Astrocyte of the hippocampus (primary cell): ENCODE measurements around the gene SSR4.
A peak's percentile ranks its signal among the peaks of the same experiment; 100 is the strongest.
"Not testable (repeated sequence)": the region's sequence is repeated elsewhere in the genome, so short reads cannot be mapped to it uniquely, and the experiment has no call there.

Experiments
- DNase-seq: peaks from one replicate; pipeline ENCODE4 v3.0.0; 2011; ENCODE audit warnings: low read depth, low spot score

SSR4 gene

GRCh38 chrX:153804100-153804595 lies 9.7 kb downstream of the SSR4 start:
- no peak for DNase-seq

DNA sequence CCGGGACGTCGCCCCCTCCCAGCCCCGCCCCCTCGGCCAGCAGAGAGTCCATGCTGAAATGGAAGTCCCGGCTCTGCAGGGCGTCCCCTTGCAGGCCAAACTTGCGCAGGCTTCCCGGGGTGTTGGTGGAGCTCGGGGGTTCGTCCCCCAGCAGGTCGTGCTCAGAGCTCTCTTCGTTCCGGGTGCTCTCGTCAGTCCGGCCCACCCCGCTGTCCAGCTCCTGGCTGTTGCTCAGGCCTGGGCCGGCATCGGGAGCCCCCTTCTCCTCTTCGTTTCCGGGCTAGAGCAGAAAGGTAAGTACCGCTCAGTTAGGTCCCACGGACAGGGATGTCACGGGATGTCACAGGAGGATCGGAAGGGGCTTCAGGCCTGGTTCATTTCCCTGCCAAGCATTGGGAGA lies 10.2 kb downstream of the SSR4 start:
- DNase-seq = no peak

DNA sequence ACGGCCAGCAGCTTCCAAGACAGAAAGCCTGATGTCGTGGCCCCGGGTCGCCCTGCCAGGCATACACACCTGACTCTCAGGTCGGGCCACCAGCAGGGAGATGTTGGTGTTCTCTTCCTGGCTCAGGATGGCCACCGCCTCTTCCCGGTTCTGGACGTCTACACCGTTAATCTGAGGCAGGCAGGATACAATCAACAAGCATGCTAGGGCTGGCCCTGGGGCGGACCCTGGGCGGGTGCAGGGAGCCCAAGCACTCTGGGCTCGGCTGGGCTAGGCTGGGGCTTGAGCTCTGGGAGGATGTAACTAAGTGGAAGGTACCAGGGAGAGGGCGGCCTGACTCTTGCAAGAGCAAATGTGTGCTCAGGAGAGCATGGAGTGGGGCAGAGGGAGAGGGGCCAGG lies 11.0 kb downstream of the SSR4 start:
- no peak for DNase-seq

DNA sequence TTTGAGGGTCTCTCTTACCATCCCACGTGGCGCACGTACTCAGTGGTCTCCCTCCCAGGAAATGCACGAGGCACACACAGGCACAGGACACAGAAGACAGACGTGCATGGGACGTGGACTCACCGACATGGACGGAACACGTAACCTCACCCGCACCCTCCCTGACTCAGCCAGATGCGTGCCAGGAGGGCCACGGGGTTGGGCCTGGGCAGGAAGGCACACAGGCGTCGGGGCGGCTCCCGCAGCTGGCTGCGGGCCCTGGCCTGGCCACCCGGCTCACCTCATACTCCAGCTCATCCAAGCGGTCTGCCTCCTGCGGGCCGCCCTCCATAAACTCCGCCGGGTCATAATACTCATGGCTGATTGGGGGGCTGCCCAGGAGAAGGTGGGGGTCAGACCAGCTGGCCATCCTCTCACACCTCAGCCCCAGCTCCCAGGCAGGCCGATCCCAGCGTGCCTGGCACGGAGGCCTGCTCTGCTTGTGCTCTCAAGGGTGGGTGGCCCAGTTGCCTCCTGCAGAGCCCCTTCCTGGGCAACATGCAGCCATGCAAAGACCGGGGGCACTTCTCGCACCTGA lies 12.6 kb downstream of the SSR4 start:
- DNase-seq = no peak

DNA sequence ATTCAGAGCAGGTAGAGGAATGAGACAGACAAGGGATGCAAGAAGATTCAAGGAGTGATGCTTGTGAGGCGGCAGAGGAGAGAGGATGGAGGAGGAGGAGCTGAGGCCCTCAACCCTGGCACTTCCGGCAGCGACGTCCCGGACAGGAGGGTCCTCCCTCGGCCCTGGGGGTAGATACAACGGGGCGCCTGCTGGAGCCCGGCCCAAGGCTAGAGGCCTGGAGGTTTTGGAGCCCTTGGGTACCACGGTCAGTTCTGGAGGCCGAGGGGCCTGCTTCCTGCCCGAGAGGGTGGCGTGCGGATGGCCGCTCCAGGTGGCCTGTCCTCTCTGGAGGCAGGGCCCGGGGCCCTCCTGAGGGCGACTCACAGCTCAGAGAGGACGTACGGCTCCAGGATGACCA lies 13.5 kb downstream of the SSR4 start:
- DNase-seq = no peak

GRCh38 chrX:153812220-153812619 lies 17.8 kb downstream of the SSR4 start:
- DNase-seq = no peak

DNA sequence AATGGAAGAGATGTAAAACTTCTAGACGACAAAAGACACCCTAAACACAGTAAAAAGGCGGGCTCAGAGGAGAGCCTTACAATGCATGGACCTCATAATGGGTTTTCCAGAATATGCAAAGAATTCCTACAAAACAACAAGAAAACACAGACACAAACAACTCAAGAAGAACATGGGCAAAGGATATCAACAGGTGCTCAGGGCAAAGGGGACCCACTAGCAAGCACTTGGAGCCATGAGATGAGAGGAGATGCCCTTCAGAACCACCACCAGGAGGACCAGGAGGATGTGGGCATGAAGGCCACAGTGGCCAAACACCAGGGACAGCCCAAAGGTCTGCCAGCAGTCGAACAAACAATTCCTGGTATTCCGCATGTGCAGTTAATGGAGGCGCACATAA lies 18.7 kb downstream of the SSR4 start:
- DNase-seq = no peak

DNA sequence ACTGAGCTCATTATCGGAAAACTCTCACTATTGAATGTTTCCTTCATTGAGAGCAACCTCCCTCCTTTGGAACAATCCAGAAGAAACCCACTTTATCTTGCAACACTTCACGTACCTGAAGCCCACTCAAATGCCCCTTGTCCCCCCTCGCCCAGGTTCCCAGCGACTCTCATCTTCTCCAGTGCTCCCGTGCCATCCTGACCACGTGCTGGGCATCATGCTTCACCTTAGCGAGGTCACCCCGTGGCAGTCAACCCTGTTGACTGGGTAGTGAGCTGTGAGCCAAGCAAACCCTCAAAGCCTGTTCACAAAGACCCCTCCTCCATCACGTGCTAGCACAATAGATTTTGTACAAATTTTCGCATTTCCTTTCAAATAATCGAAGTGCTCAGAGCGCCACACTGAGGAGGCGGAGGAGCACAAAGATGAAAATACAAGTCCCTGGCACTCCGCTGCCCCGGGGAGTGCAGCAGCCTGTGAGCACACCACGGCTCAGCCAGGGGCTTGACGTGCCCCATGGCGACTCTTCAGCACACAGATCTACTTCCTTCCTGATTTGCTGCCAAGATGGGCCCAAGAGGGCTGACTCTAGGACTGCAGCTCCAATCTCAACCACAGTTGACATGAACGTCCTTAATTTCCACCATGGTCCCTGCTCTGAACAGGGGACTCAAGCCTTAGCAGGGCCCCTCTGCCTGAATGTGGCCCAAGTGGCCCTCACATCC lies 20.3 kb downstream of the SSR4 start:
- DNase-seq = no peak

GRCh38 chrX:153816831-153817690 lies 22.6 kb downstream of the SSR4 start:
- no peak for DNase-seq

DNA sequence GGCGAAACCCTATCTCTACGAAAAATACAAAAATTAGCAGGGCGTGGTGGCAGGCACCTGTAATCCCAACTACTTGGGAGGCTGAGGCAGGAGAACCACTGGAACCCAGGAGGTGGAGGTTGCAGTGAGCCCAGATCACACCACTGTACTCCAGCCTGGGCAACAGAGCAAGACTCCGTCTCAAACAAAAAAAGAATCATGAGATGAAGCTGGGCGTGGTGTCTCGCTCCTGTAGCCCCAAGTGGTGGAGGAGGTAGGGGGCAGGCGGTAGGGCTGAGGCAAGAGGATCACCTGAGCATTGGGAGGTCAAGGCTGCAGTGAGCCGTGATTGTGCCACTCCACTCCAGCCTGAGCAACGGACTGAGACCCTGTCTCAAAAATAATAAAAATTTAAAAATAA lies 23.6 kb downstream of the SSR4 start:
- DNase-seq = not testable (repeated sequence)

DNA sequence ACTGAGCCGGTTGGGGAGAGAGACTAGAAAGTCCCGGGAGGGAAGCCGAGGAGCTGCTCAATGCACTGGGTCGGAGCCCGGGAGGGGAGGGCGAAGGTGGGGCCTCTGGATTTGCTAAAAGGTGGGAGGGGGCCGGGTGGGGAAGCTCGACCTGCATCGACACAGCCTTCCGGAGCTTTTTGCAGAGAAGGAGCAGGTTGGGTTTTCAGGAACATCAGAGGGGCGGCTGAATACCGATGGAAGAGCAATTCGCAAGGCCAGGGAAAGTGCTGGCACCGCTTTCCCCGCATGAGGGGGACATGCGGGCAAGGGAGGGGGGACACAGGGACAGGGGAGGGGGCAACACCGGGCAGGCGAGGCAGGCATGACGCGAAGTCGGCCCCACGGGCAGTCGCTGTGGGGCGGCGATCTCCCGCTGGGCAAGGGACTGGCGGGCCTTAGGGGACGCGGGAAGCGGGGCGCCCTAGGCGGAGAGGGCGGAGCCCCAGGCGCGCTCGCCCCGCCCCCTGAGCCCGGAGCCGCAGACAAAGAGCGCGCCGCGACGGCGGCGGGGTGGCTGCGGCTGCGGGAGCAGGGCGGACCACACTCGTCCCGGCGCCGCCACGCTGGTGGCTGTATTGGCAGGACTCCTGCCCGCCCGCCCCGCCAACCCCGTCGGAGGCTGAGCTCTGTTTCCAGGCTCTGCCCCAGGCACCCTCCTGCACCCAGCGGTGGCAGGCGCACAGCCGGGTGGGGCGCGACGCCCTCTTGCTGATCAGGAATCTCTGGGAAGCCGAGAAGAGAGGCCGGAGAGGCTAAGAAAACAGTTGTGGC lies 24.3 kb downstream of the SSR4 start:
- DNase-seq = peak; percentile 45

DNA sequence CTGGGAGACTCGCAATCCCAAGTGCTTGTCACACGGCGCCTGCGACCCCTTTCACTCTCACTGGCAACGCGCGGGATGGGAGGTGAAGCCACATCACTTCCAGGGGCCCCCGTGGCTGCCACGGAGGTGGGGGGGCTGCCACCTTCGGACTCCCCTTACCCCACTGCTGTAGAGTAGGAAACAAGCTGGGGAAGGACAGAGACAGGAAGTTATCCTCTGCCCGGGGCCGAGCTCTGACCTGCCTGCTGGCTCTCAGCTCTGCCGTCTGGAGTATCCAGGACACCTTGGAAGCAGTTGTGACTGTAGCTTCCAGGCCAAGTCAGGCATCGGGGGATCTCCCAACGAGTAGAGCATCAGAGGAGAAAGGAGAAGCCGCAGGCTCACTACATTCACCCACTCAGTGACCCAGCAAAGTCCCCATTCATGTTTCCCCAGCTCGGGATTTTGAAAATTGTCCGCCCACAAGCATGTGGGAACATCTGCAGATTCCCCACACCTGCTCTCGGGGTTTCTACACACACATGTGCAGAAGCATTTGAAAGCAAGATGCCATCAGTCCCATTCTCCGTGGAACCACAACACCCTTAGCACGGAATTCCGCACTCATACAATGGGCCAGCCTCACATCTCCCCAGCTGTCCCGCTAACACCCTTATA lies 25.0 kb downstream of the SSR4 start:
- DNase-seq = no peak

- no peak for DNase-seq
These were observed 26.1 kb downstream of the SSR4 start for GRCh38 chrX:153820601-153821000.

DNA sequence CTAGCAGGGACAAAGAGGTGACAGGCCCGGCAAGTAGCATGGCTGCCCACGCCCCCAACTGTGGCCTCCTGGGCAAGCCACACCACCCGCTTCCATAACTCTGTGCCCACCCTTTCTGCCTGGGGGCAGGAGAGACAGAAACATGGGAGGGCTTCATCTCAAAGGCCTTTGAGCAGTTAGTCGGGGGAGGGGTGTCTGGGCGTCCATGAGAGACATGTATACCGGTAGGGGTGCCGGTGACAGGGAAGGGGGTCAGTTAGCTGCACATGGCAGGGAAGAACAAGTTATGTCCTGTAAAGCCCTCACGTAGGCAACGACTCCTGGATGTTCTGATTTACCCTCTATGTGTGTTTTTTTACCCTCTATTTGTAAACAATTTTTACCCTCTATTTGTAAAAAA lies 26.6 kb downstream of the SSR4 start:
- no peak for DNase-seq

DNA sequence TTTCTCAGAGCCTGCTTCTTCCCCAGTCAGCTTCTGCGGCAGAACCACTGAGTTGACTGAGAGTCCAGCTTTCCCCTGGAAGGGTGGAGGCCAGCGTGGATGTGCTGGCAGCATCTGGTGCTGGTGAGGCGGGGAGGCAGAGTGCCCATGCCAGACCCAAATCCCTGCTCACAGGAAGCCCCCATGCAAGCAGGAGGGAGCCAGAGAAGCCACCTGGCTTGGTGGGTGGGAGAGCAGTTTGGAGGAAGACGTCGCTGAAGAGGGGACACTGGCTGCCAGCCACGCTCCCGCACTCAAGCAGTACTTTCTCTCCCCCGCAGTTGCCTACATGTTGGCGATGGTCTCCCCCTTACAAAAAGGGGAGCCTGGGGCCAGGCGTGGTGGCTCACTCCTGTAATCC lies 29.9 kb downstream of the SSR4 start:
- no peak for DNase-seq

- DNase-seq = no peak
These were observed 30.6 kb downstream of the SSR4 start for GRCh38 chrX:153825042-153825441.

DNA sequence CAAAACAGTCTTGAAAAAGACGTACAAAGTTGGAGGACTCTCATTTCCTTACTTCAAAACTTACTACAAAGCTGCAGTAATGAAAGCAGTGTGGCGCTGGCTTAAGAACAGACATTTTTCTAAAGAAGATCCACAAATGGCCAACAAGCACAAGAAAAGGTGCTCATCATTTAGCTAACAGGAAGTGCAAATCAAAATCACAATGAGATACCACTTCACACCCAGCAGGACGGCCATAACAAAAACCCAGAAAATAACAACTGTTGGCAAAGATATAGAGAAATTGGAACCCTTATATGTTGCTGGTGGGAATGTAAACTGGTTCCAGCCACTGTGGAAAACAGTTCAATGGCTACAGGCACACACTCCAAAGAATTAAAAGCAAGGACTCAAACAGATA lies 32.5 kb downstream of the SSR4 start:
- no peak for DNase-seq

- DNase-seq = no peak
These were observed 33.4 kb downstream of the SSR4 start for GRCh38 chrX:153827903-153828302.

DNA sequence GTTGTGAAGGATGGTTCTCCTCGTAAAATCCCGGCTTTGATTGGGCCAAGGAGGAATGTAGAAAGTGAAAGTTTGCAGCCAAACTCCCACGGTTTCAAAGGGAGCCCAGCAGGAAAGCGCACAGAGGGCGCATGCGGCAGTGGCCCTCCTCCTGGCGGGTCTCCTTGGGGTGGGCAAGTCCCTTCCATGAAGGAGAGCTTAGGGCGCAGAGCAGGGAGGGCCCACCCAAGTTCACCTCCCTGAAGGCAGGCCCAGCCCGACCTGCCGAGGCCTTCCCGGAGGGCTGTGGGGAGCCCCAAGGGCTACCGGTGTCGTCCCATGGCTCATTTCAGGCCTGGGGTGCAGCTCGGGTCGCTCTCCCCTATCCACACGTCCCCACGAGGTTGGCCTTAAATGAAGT lies 33.8 kb downstream of the SSR4 start:
- DNase-seq = no peak

- DNase-seq = peak; percentile 38
These were observed 34.5 kb downstream of the SSR4 start for GRCh38 chrX:153828723-153829548.

DNA sequence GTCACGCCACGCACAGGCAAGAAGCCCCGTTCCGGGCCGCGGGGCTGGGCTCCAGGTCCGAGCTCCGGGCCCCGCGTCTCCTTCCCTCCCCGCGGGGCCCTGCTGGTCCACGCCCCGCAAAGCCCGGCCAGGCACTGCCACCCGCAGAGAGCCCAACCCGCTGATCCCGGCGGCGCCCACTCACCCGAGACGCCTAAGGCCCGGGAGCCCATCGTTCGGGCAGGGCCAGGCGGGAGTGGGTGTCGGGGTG lies 35.0 kb downstream of the SSR4 start:
- DNase-seq = no peak
